ENCODE measurements around the gene PTTG1.

Gene PTTG1

DNA sequence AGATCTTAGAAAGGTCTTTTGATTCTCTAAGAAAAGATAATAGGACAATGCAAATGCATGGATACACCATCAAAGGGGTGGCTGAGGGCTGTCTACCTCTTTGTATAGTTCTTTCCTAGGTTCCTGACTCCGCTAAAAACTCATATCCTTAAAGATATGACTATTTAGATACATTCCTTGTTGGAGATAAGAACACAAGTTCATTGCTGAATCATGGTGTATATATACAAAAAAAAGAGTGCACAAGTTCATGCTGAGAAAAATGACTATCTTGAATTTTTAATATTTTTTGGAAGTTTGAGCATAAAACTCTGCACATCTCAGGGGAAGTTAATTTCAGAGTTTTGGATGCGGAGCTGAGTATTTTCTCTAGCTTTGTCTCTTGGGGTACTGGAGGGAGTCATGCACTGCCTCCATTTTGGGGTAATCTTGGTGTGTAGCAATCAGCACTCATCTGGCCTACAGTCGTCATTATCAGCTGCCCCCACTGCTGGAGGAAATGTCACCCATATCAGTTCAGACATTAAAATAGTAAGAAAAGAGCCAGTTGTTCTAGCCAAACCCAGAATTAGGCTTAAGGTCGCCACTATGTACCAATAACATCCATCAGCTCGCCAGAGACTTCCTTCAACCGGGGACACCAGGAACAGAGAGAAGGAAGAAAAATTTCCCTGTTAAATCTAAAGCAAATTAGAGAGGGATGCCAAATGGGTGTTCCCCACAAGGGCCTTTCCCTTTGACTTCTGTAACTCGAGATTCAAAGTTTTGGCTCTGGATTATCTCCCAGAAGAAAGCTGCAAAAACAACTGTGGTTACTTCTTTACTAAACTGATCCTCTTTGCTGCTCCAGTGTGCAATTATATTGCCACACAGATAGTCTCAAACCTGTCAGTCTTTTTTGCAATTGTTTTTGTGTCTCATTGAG is 49.0 kb downstream of the PTTG1 start:
- H3K79me2 ChIP-seq (ENCODE audit: control insufficient read depth, insufficient read depth, low read length, poor library complexity): peaks cover 2% of the 10 kb centered on the region
- H3K4me2 ChIP-seq (ENCODE audit: low read length): no peak overlapping the region
- H2AFZ ChIP-seq (ENCODE audit: insufficient read depth, low read length, poor library complexity): no peak overlapping the region
- no peak overlapping the region for H3K27ac ChIP-seq (ENCODE audit: low read depth, low read length)
- no peak overlapping the region for H2BK5ac ChIP-seq (ENCODE audit: low read depth, low read length, poor library complexity)
- H3K9me3 ChIP-seq (ENCODE audit: insufficient read depth, low read depth, low read length): no peaks in the 10 kb centered on the region
- WGBS (ENCODE audit: extremely low coverage, insufficient coverage, insufficient read length): no CpG with 5 or more reads among the region's 7 CpGs
- H2BK12ac ChIP-seq (ENCODE audit: low read length): no peak overlapping the region
- H4K91ac ChIP-seq (ENCODE audit: low read depth, low read length): no peak overlapping the region
- H3K4me1 ChIP-seq (ENCODE audit: control insufficient read depth in 1 of 2, insufficient read depth in 2 of 2, low read length in 2 of 2): peaks cover 9 to 14% of the 10 kb centered on the region in 2 experiments
- H3K9ac ChIP-seq (ENCODE audit: low read length): no peak overlapping the region
- H3K4ac ChIP-seq (ENCODE audit: low read depth, low read length): no peak overlapping the region
- no peaks in the 10 kb centered on the region for H3K36me3 ChIP-seq (ENCODE audit: control insufficient read depth in 1 of 2, insufficient read depth in 2 of 2, low read length in 2 of 2)
- no peak overlapping the region for H4K8ac ChIP-seq (ENCODE audit: low read depth, low read length)
- no peak overlapping the region for H2AK5ac ChIP-seq (ENCODE audit: low read length)
- H3K4me3 ChIP-seq (ENCODE audit: low read depth, low read length): no peak overlapping the region
- no peak overlapping the region for H3K18ac ChIP-seq (ENCODE audit: low read length)
- peak overlapping the region; percentile 63 for H2BK120ac ChIP-seq (ENCODE audit: insufficient read depth, low read length, poor library complexity)
- no peak overlapping the region for H4K12ac ChIP-seq (ENCODE audit: low read depth, low read length)
- no peak overlapping the region for H3K23ac ChIP-seq (ENCODE audit: low read length)
- no peak overlapping the region for H3K14ac ChIP-seq (ENCODE audit: low read length)
- no peak for DNase-seq
- H3K27me3 ChIP-seq (ENCODE audit: insufficient read depth, low read length): no peaks in the 10 kb centered on the region
- H3K79me1 ChIP-seq (ENCODE audit: low read length): peaks cover 11% of the 10 kb centered on the region

DNA sequence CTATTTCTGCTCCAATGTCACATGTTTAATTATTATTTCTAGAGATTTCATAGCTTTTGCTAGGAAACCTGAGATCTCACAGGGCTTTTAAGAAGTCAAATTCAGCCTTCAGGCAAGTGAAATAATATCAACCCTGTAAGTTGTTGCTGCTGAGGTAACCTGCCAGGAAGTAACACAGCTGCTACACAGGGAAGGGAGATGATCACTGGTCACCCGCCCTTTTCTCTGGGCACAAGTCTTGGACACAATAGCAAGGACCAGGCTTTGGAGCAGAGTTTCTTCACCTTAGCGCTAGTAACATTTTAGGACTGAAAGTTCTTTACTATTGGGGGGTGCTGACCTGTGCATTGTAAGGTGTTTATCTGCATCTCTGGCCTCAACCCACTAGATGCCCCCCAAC is 50.1 kb downstream of the PTTG1 start:
- Histone ChIP-seq H3K36me3 (ENCODE audit: control insufficient read depth in 1 of 2, insufficient read depth in 2 of 2, low read length in 2 of 2) (no peaks in the 10 kb centered on the region), H3K18ac (ENCODE audit: low read length) (no peak overlapping the region), H3K79me2 (ENCODE audit: control insufficient read depth, insufficient read depth, low read length, poor library complexity) (peaks cover 2% of the 10 kb centered on the region), H2BK120ac (ENCODE audit: insufficient read depth, low read length, poor library complexity) (no peak overlapping the region), H3K23ac (ENCODE audit: low read length) (no peak overlapping the region), H3K9me3 (ENCODE audit: insufficient read depth, low read depth, low read length) (no peaks in the 10 kb centered on the region), H2AFZ (ENCODE audit: insufficient read depth, low read length, poor library complexity) (no peak overlapping the region), H4K91ac (ENCODE audit: low read depth, low read length) (no peak overlapping the region), H4K8ac (ENCODE audit: low read depth, low read length) (no peak overlapping the region), H3K4me2 (ENCODE audit: low read length) (no peak overlapping the region), H3K14ac (ENCODE audit: low read length) (no peak overlapping the region), H3K27me3 (ENCODE audit: insufficient read depth, low read length) (no peaks in the 10 kb centered on the region), H3K27ac (ENCODE audit: low read depth, low read length) (no peak overlapping the region), H4K12ac (ENCODE audit: low read depth, low read length) (no peak overlapping the region), H3K9ac (ENCODE audit: low read length) (no peak overlapping the region), H3K4ac (ENCODE audit: low read depth, low read length) (no peak overlapping the region), H2BK5ac (ENCODE audit: low read depth, low read length, poor library complexity) (no peak overlapping the region), H3K4me1 (ENCODE audit: control insufficient read depth in 1 of 2, insufficient read depth in 2 of 2, low read length in 2 of 2) (peaks cover 6 to 11% of the 10 kb centered on the region in 2 experiments), H2BK12ac (ENCODE audit: low read length) (no peak overlapping the region), H3K4me3 (ENCODE audit: low read depth, low read length) (no peak overlapping the region), H2AK5ac (ENCODE audit: low read length) (no peak overlapping the region), H3K79me1 (ENCODE audit: low read length) (peaks cover 9% of the 10 kb centered on the region)
- DNase-seq: no peak
- no CpG with 5 or more reads among the region's 2 CpGs for WGBS (ENCODE audit: extremely low coverage, insufficient coverage, insufficient read length)

DNA sequence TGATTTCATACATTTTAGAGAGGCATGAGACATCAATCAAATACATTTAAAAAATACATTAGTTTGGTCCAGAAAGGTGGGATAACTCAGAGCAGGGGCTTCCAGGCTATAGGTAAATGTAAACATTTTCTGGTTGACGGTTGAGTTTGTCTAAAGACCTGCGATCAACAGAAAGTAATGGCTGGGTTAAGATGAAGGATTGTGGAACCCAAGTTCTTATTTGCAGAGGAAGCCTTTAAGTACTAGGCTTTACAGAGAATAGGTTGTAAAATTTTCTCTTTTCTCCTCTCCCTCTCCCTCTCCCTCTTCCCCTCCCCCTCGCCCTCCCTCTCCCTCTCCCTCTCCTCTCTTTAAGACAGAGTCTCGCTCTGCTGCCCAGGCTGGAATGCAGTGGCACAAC is 50.8 kb downstream of the PTTG1 start:
- no peak overlapping the region for H4K91ac ChIP-seq (ENCODE audit: low read depth, low read length)
- no peaks in the 10 kb centered on the region for H3K27me3 ChIP-seq (ENCODE audit: insufficient read depth, low read length)
- H2BK12ac ChIP-seq (ENCODE audit: low read length): no peak overlapping the region
- H3K79me2 ChIP-seq (ENCODE audit: control insufficient read depth, insufficient read depth, low read length, poor library complexity): peaks cover 2% of the 10 kb centered on the region
- peaks cover 6% of the 10 kb centered on the region for H3K79me1 ChIP-seq (ENCODE audit: low read length)
- WGBS (ENCODE audit: extremely low coverage, insufficient coverage, insufficient read length): no CpG with 5 or more reads among the region's 4 CpGs
- no peaks in the 10 kb centered on the region for H3K36me3 ChIP-seq (ENCODE audit: control insufficient read depth in 1 of 2, insufficient read depth in 2 of 2, low read length in 2 of 2)
- no peak overlapping the region for H4K8ac ChIP-seq (ENCODE audit: low read depth, low read length)
- peaks cover 6 to 7% of the 10 kb centered on the region in 2 experiments for H3K4me1 ChIP-seq (ENCODE audit: control insufficient read depth in 1 of 2, insufficient read depth in 2 of 2, low read length in 2 of 2)
- no peak overlapping the region for H4K12ac ChIP-seq (ENCODE audit: low read depth, low read length)
- no peak overlapping the region for H3K23ac ChIP-seq (ENCODE audit: low read length)
- H2BK120ac ChIP-seq (ENCODE audit: insufficient read depth, low read length, poor library complexity): no peak overlapping the region
- H2AFZ ChIP-seq (ENCODE audit: insufficient read depth, low read length, poor library complexity): no peak overlapping the region
- H3K18ac ChIP-seq (ENCODE audit: low read length): no peak overlapping the region
- no peak overlapping the region for H3K4me2 ChIP-seq (ENCODE audit: low read length)
- no peaks in the 10 kb centered on the region for H3K9me3 ChIP-seq (ENCODE audit: insufficient read depth, low read depth, low read length)
- H2BK5ac ChIP-seq (ENCODE audit: low read depth, low read length, poor library complexity): no peak overlapping the region
- no peak for DNase-seq
- no peak overlapping the region for H3K9ac ChIP-seq (ENCODE audit: low read length)
- H3K14ac ChIP-seq (ENCODE audit: low read length): no peak overlapping the region
- H2AK5ac ChIP-seq (ENCODE audit: low read length): no peak overlapping the region
- H3K4ac ChIP-seq (ENCODE audit: low read depth, low read length): no peak overlapping the region
- H3K4me3 ChIP-seq (ENCODE audit: low read depth, low read length): no peak overlapping the region
- no peak overlapping the region for H3K27ac ChIP-seq (ENCODE audit: low read depth, low read length)

DNA sequence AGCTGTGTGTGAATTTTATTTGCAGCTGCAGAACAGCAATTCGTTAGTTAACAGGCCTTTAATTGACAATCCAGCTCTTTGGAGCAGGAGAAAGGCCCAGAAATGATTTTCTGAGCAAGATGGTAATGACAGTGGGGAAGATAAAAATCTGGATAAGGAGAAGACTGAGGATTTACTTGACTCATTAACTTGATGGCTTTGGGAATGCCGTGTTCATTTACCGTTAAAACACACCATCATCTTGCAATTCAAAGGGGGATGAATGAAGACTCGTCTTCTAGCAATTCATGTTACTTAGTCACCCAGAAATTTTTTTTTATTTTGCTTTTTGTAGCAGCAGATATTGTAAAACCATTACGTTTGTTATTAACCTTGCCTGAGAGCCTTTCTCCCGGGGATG is 52.0 kb downstream of the PTTG1 start:
- Histone ChIP-seq H3K18ac (ENCODE audit: low read length) (no peak overlapping the region), H3K79me2 (ENCODE audit: control insufficient read depth, insufficient read depth, low read length, poor library complexity) (no peaks in the 10 kb centered on the region), H3K4me2 (ENCODE audit: low read length) (no peak overlapping the region), H2AK5ac (ENCODE audit: low read length) (no peak overlapping the region), H3K4me1 (ENCODE audit: control insufficient read depth in 1 of 2, insufficient read depth in 2 of 2, low read length in 2 of 2) (no peaks in the 10 kb centered on the region), H3K14ac (ENCODE audit: low read length) (no peak overlapping the region), H4K12ac (ENCODE audit: low read depth, low read length) (no peak overlapping the region), H3K23ac (ENCODE audit: low read length) (no peak overlapping the region), H2BK12ac (ENCODE audit: low read length) (no peak overlapping the region), H2BK120ac (ENCODE audit: insufficient read depth, low read length, poor library complexity) (no peak overlapping the region), H4K8ac (ENCODE audit: low read depth, low read length) (no peak overlapping the region), H3K9me3 (ENCODE audit: insufficient read depth, low read depth, low read length) (no peaks in the 10 kb centered on the region), H3K4ac (ENCODE audit: low read depth, low read length) (no peak overlapping the region), H3K27ac (ENCODE audit: low read depth, low read length) (no peak overlapping the region), H4K91ac (ENCODE audit: low read depth, low read length) (no peak overlapping the region), H2AFZ (ENCODE audit: insufficient read depth, low read length, poor library complexity) (no peak overlapping the region), H3K9ac (ENCODE audit: low read length) (no peak overlapping the region), H2BK5ac (ENCODE audit: low read depth, low read length, poor library complexity) (no peak overlapping the region), H3K36me3 (ENCODE audit: control insufficient read depth in 1 of 2, insufficient read depth in 2 of 2, low read length in 2 of 2) (no peaks in the 10 kb centered on the region), H3K79me1 (ENCODE audit: low read length) (no peaks in the 10 kb centered on the region), H3K27me3 (ENCODE audit: insufficient read depth, low read length) (no peaks in the 10 kb centered on the region), H3K4me3 (ENCODE audit: low read depth, low read length) (no peak overlapping the region)
- no CpG with 5 or more reads among the region's 6 CpGs for WGBS (ENCODE audit: extremely low coverage, insufficient coverage, insufficient read length)
- no peak for DNase-seq
